Panc1 (cell line): ENCODE measurements around the gene VAV3. TPM values are rescaled to one million over a fixed set of nuclear protein-coding genes. Genes with fewer than 3 reads are reported as not detected.
A peak's percentile ranks its signal among the peaks of the same experiment; 100 is the strongest.

Source experiments
- ATAC-seq: fragments of 200-7000 bp; cut with Tn5 transposase; 2 replicates; pipeline ENCODE4 v1.9.1; 2020; ENCODE audit warnings: mild to moderate bottlenecking, moderate library complexity
- BruUV-seq: library from RNA; stranded (reverse); fragments of 400-500 nt; replicated peaks from 2 replicates; lab custom pipeline; 2021; lab: Mats Ljungman, UMichigan
- CTCF ChIA-PET: fragments of 300-600 bp; sonication (Branson Sonifier 250); formaldehyde crosslinking; loops from one replicate; lab custom pipeline; 2022; ENCODE audit warnings: antibody characterized with exemption; lab: Charles Lee
- POLR2A ChIA-PET: fragments of 300-600 bp; sonication (Branson Sonifier 250); formaldehyde crosslinking; loops from one replicate; lab custom pipeline; 2022; ENCODE audit warnings: antibody characterized with exemption; lab: Charles Lee
- DNase-seq: peaks from one replicate; pipeline ENCODE4 v3.0.0-alpha.2; 2010; ENCODE audit warnings: low read depth, low spot score
- H3K27ac ChIP-seq: 2 replicates; pipeline ENCODE4 v1.5.1; 2011; ENCODE audit warnings: mild to moderate bottlenecking, low read length, inconsistent platforms
- H3K27me3 ChIP-seq: fragments of 200-500 bp; sonication (Bioruptor generic); 2 replicates; pipeline ENCODE4 v1.6.0; 2014; ENCODE audit warnings: low read length, inconsistent platforms; ENCODE audit not compliant: control insufficient read depth, insufficient read depth
- H3K36me3 ChIP-seq: fragments of 200-500 bp; sonication (Bioruptor generic); 2 replicates; pipeline ENCODE4 v1.5.1; 2014; ENCODE audit warnings: inconsistent platforms, mild to moderate bottlenecking, low read length, moderate library complexity; ENCODE audit not compliant: control insufficient read depth, insufficient read depth
- H3K4me1 ChIP-seq: 2 replicates; pipeline ENCODE4 v1.5.1; 2011; ENCODE audit warnings: inconsistent platforms, mild to moderate bottlenecking, low read length, moderate library complexity; ENCODE audit not compliant: control insufficient read depth, insufficient read depth
- H3K4me3 ChIP-seq, 2 experiments: 2 replicates each; pipeline ENCODE4 v1.5.1; 2011 to 2012; ENCODE audit warnings: low read depth in 2 of 2, low read length in 2 of 2, mild to moderate bottlenecking in 2 of 2, inconsistent platforms in 1 of 2, moderate library complexity in 1 of 2
- H3K9me3 ChIP-seq: fragments of 200-500 bp; sonication (Bioruptor generic); 2 replicates; pipeline ENCODE4 v1.5.1; 2014; ENCODE audit warnings: low read depth, mild to moderate bottlenecking, inconsistent platforms, low read length, moderate library complexity; ENCODE audit not compliant: control insufficient read depth, insufficient read depth
- CTCF ChIP-seq: fragments of 450-650 bp; IDR thresholded peaks from 2 replicates; pipeline ENCODE4 v1.5.1; 2017; ENCODE audit warnings: mild to moderate bottlenecking
- POLR2AphosphoS5 ChIP-seq: IDR thresholded peaks from 2 replicates; pipeline ENCODE4 v1.6.1; 2012; ENCODE audit warnings: mild to moderate bottlenecking, low read depth, low read length, moderate library complexity
- SIN3A ChIP-seq: IDR thresholded peaks from 2 replicates; pipeline ENCODE4 v1.6.1; 2012; ENCODE audit warnings: low read depth, mild to moderate bottlenecking, low read length, moderate library complexity, borderline replicate concordance; ENCODE audit not compliant: insufficient read depth
- TCF7L2 ChIP-seq: IDR thresholded peaks from 2 replicates; pipeline ENCODE4 v1.6.1; 2011; ENCODE audit warnings: mild to moderate bottlenecking, low read depth, low read length, inconsistent platforms
- in situ Hi-C: cut with HindIII; loops from 2 replicates; pipeline ENCODE4 v1.10.0; 2016; ENCODE audit warnings: low sequenced_read_pairs, low pct_unique_long_range_greater_than_20kb
- intact Hi-C: fragments of 100-400 bp; cut with micrococcal nuclease; formaldehyde crosslinking; loops from one replicate; pipeline ENCODE4 v1.10.0; 2022; ENCODE audit not compliant: unreplicated experiment
- total RNA-seq: library from RNA; stranded (reverse); gene quantifications from one replicate; pipeline ENCODE4 v1.2.1, GENCODE V29; 2021; ENCODE audit not compliant: unreplicated experiment
- TF ChIP-seq, protein P1 (sequence below), 2 experiments: IDR thresholded peaks; 2 replicates each; pipeline ENCODE4 v1.6.1; 2011 to 2012; ENCODE audit warnings: low read depth in 2 of 2, control low read depth in 1 of 2, low read length in 1 of 2, mild to moderate bottlenecking in 1 of 2, moderate library complexity in 1 of 2; ENCODE audit not compliant: insufficient read depth in 1 of 2

Gene VAV3
- total RNA-seq, 1 experiment from 2014 or later, result 0.23 TPM

DNA sequence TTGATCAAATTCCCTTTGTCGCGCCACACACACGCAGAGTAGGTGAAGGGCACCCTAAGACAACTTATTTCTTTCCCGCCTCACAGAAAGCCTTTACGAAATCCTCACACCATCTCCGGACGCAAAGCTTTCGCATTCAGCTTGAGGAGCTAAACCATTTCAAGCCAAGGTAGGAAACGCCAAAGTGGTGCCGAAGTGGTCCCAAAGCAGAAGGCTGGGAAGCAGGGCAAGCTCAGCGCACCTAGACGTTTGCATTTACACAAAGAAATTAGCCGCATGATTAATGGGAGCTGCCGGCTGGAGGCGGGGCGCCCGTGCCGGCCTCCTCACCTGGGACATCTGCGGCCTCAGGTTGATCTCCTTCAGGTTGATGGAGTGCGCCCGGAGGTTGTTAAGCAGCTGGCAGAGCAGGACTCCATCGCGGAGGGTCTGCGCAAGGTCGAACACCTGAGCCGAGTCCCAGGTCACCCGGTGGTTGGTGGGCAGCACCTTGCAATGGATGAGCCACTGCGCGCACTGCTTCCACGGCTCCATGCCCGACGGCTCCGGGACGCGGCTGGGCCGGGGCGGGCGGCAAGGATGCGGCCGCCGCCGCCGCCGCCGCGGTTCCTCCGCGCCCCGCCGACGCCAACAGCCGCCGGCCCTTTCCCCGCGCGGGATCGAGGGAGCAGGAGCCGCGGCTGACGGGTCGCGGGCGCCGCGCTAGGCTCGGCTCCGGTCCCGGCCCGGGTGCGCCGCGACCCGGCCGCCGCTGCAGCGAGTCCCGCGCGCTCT is 457 bp downstream of the VAV3 start:
- no TSS peak for BruUV-seq
- CTCF ChIA-PET, result no interaction called here
- POLR2A ChIA-PET, result no interaction called here
- DNase-seq (no peak), ATAC-seq (peak; percentile 57)
- H3K27ac ChIP-seq, result no peak overlapping the region
- intact Hi-C loops (loop anchor here (5.0 kb wide), 1 partner anchor 43 kb away; no protein-coding TSS in a partner anchor), in situ Hi-C loops (no loop called here)
- no peaks in the 10 kb centered on the region for H3K36me3 ChIP-seq
- H3K27me3 ChIP-seq, result peaks cover 10% of the 10 kb centered on the region; the same call in 1 of the 2 replicates
- peak overlapping the region; percentile 19 to 24; a peak in 3 of 4 replicates for H3K4me3 ChIP-seq
- H3K4me1 ChIP-seq, result peaks cover 2% of the 10 kb centered on the region; the same call in 1 of the 2 replicates
- TF ChIP-seq, protein P1, sequence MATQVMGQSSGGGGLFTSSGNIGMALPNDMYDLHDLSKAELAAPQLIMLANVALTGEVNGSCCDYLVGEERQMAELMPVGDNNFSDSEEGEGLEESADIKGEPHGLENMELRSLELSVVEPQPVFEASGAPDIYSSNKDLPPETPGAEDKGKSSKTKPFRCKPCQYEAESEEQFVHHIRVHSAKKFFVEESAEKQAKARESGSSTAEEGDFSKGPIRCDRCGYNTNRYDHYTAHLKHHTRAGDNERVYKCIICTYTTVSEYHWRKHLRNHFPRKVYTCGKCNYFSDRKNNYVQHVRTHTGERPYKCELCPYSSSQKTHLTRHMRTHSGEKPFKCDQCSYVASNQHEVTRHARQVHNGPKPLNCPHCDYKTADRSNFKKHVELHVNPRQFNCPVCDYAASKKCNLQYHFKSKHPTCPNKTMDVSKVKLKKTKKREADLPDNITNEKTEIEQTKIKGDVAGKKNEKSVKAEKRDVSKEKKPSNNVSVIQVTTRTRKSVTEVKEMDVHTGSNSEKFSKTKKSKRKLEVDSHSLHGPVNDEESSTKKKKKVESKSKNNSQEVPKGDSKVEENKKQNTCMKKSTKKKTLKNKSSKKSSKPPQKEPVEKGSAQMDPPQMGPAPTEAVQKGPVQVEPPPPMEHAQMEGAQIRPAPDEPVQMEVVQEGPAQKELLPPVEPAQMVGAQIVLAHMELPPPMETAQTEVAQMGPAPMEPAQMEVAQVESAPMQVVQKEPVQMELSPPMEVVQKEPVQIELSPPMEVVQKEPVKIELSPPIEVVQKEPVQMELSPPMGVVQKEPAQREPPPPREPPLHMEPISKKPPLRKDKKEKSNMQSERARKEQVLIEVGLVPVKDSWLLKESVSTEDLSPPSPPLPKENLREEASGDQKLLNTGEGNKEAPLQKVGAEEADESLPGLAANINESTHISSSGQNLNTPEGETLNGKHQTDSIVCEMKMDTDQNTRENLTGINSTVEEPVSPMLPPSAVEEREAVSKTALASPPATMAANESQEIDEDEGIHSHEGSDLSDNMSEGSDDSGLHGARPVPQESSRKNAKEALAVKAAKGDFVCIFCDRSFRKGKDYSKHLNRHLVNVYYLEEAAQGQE (IDR thresholded peaks at IDR 0.05; ENCODE audit: insufficient read depth in 1 of 2, low read depth in 2 of 2, low read length in 1 of 2), result no peak
- TF ChIP-seq SIN3A, result no peak
- no peak for TF ChIP-seq TCF7L2
- H3K9me3 ChIP-seq, result no peaks in the 10 kb centered on the region

DNA sequence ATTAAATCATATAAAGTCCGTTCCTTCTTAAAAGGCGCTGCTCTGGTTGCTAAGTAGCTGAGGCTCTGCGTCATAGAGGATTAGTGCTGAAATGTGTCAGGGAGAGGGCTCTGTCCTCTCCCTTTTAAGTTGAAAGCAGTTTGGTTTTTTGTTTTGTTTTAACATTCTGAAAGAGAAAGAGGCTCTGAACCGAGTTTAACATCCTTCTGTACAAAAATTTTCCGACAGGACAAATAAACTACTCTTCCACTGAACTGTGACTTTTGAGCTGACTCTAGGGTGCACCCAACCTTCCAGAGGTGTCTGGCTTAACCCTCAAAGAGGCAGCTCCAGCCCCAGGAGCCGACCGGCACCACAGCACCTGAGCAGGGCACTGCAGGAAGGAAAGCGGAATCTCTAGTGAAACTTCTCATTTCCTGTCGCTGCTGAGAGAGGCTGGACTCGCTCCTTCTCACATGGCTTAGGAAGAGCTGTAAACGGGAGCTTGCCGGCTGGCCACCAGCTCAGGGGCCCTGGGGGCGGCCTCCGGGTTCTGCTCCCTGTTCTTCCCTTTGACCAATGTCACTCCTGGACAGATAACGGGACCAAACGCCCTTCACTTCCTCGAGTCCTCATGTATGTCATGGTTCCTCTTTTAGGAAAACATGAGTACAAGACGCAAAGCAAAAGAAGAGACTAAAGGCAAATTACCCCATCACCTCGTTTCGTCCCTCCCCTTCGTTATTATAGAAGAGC is 1.2 kb downstream of the VAV3 start:
- in situ Hi-C loops, result no loop called here
- CTCF ChIA-PET, result no interaction called here
- no peaks in the 10 kb centered on the region for H3K36me3 ChIP-seq
- no peaks in the 10 kb centered on the region for H3K9me3 ChIP-seq
- BruUV-seq, result no TSS peak
- H3K4me3 ChIP-seq, result peak overlapping the region; percentile 19 to 24; a peak in 2 of 4 replicates
- POLR2A ChIA-PET, result no interaction called here
- ATAC-seq (no peak), DNase-seq (no peak)
- peaks cover 2% of the 10 kb centered on the region; the same call in 1 of the 2 replicates for H3K4me1 ChIP-seq
- H3K27ac ChIP-seq, result no peak overlapping the region
- TF ChIP-seq CTCF (no peak), SIN3A (no peak), TCF7L2 (no peak), POLR2AphosphoS5 (no peak)
- TF ChIP-seq, protein P1 (IDR thresholded peaks at IDR 0.05; ENCODE audit: insufficient read depth in 1 of 2, low read depth in 2 of 2, low read length in 1 of 2), result no peak
- peaks cover 10% of the 10 kb centered on the region; the same call in 1 of the 2 replicates for H3K27me3 ChIP-seq
- intact Hi-C loops, result no loop called here
